ENCODE measurements around the gene EFCAB11. TPM values are rescaled to one million over a fixed set of nuclear protein-coding genes. Genes with fewer than 3 reads are reported as not detected.

Gene EFCAB11
- total RNA-seq, 1 donor from 2014 or later: 9.9 TPM

- DNase-seq (ENCODE audit: low spot score in 2 of 2, unreplicated experiment in 2 of 2): no peak
- H3K27me3 Mint-ChIP-seq (ENCODE audit: low read depth): no peaks in the 10 kb centered on the region
- H3K4me1 Mint-ChIP-seq: no peaks in the 10 kb centered on the region
- no peak overlapping the region for H3K4me3 Mint-ChIP-seq
- H3K27ac Mint-ChIP-seq: peak overlapping the region; percentile 21
- H3K36me3 Mint-ChIP-seq: peaks cover 39% of the 10 kb centered on the region
- TF ChIP-seq CTCF (IDR thresholded peaks at IDR 0.05; ENCODE audit: unreplicated experiment): no peak
- no peaks in the 10 kb centered on the region for H3K9me3 Mint-ChIP-seq
These were observed 36.2 kb upstream of the EFCAB11 start for GRCh38 chr14:89990623-89991275.

- Mint-ChIP-seq H3K4me3 (no peak overlapping the region), H3K9me3 (no peaks in the 10 kb centered on the region), H3K27ac (no peak overlapping the region), H3K4me1 (no peaks in the 10 kb centered on the region), H3K27me3 (ENCODE audit: low read depth) (no peaks in the 10 kb centered on the region), H3K36me3 (peaks cover 34% of the 10 kb centered on the region)
- no peak for DNase-seq (ENCODE audit: low spot score in 2 of 2, unreplicated experiment in 2 of 2)
- TF ChIP-seq CTCF (IDR thresholded peaks at IDR 0.05; ENCODE audit: unreplicated experiment): no peak
These were observed 35.7 kb upstream of the EFCAB11 start for GRCh38 chr14:89990218-89990617.

- Mint-ChIP-seq H3K4me1 (no peaks in the 10 kb centered on the region), H3K4me3 (no peak overlapping the region), H3K36me3 (peaks cover 32% of the 10 kb centered on the region), H3K27me3 (ENCODE audit: low read depth) (no peaks in the 10 kb centered on the region), H3K9me3 (no peaks in the 10 kb centered on the region), H3K27ac (no peak overlapping the region)
- no peak for TF ChIP-seq CTCF (IDR thresholded peaks at IDR 0.05; ENCODE audit: unreplicated experiment)
- no peak for DNase-seq (ENCODE audit: low spot score in 2 of 2, unreplicated experiment in 2 of 2)
These were observed 34.3 kb upstream of the EFCAB11 start for GRCh38 chr14:89988787-89989186.

GRCh38 chr14:89987161-89987475 lies 32.6 kb upstream of the EFCAB11 start:
- DNase-seq (ENCODE audit: low spot score in 2 of 2, unreplicated experiment in 2 of 2): no peak
- Mint-ChIP-seq H3K4me1 (no peaks in the 10 kb centered on the region), H3K9me3 (no peaks in the 10 kb centered on the region), H3K27ac (no peak overlapping the region), H3K36me3 (peaks cover 24% of the 10 kb centered on the region), H3K4me3 (no peak overlapping the region), H3K27me3 (ENCODE audit: low read depth) (no peaks in the 10 kb centered on the region)
- no peak for TF ChIP-seq CTCF (IDR thresholded peaks at IDR 0.05; ENCODE audit: unreplicated experiment)

GRCh38 chr14:89986462-89987160 lies 32.1 kb upstream of the EFCAB11 start:
- Mint-ChIP-seq H3K4me1 (no peaks in the 10 kb centered on the region), H3K9me3 (no peaks in the 10 kb centered on the region), H3K36me3 (peaks cover 24% of the 10 kb centered on the region), H3K27ac (no peak overlapping the region), H3K27me3 (ENCODE audit: low read depth) (no peaks in the 10 kb centered on the region), H3K4me3 (no peak overlapping the region)
- no peak for DNase-seq (ENCODE audit: low spot score in 2 of 2, unreplicated experiment in 2 of 2)
- no peak for TF ChIP-seq CTCF (IDR thresholded peaks at IDR 0.05; ENCODE audit: unreplicated experiment)
